Thyroid gland (tissue), 4 donors: ENCODE measurements around the gene MCL1. TPM values are rescaled to one million over a fixed set of nuclear protein-coding genes. Genes with fewer than 3 reads are reported as not detected.
"Not testable (repeated sequence)": the region's sequence is repeated elsewhere in the genome, so short reads cannot be mapped to it uniquely, and the experiment has no call there.

Source experiments
- DNase-seq, 2 donors: peaks; one replicate each; pipeline ENCODE4 v3.0.0-alpha.2; 2019
- H3K27ac ChIP-seq, 3 donors: fragments of 200-600 bp; sonication (generic); 1 replicate in 2 of 3; 2 replicates in 1 of 3; pipeline ENCODE4 v1.5.1; 2016 to 2019; ENCODE audit warnings: mild to moderate bottlenecking in 1 of 3, moderate library complexity in 1 of 3
- H3K27me3 ChIP-seq: fragments of 200-600 bp; sonication (generic); one replicate; pipeline ENCODE4 v1.5.1; 2019
- H3K36me3 ChIP-seq, 2 donors: fragments of 200-600 bp; sonication (generic); one replicate each; pipeline ENCODE4 v1.5.1; 2016 to 2019
- H3K4me1 ChIP-seq, 2 donors: fragments of 200-600 bp; sonication (generic); one replicate each; pipeline ENCODE4 v1.5.1; 2017 to 2019
- H3K4me3 ChIP-seq, 3 donors: fragments of 200-600 bp; sonication (generic); replicated peaks in 1 of 3; 1 replicate in 2 of 3; 2 replicates in 1 of 3; pipeline ENCODE4 v1.5.1; 2016; ENCODE audit warnings: mild to moderate bottlenecking in 1 of 3
- H3K9me3 ChIP-seq: fragments of 200-600 bp; sonication (generic); one replicate; pipeline ENCODE4 v1.5.1; 2017
- POLR2A ChIP-seq, 2 donors: fragments of 450-650 bp; IDR thresholded peaks; one replicate each; pipeline ENCODE4 v1.6.1; 2017; ENCODE audit warnings: antibody characterized with exemption in 2 of 2, mild to moderate bottlenecking in 2 of 2, moderate library complexity in 1 of 2
- WGBS, 2 donors: methylation state at CpG; one replicate each; pipeline ENCODE4 v1.1.5; 2017; 5-methylcytosine and 5-hydroxymethylcytosine counted together
- intact Hi-C: fragments of 100-400 bp; cut with DNase I; formaldehyde crosslinking; loops from one replicate; pipeline ENCODE4 v1.15.1; 2023
- total RNA-seq, 4 donors: library from RNA; depleted of rRNA; stranded (reverse); fragments of >200 nt; gene quantifications; one replicate each; pipeline ENCODE4 v1.2.3, GENCODE V29; 2016
- TF ChIP-seq, protein P1 (sequence below), 6 experiments: fragments of 200-600 bp in 3 of 6; fragments of 450-650 bp in 3 of 6; sonication (generic) in 3 of 6; IDR thresholded peaks; one replicate each; pipeline ENCODE4 v1.5.1; 2016 to 2019; ENCODE audit warnings: antibody characterized with exemption in 6 of 6, mild to moderate bottlenecking in 2 of 6, inconsistent platforms in 1 of 6, moderate library complexity in 1 of 6

MCL1 gene
- total RNA-seq, 4 donors from 2014 or later, result 164 to 313 (median 203) TPM

DNA sequence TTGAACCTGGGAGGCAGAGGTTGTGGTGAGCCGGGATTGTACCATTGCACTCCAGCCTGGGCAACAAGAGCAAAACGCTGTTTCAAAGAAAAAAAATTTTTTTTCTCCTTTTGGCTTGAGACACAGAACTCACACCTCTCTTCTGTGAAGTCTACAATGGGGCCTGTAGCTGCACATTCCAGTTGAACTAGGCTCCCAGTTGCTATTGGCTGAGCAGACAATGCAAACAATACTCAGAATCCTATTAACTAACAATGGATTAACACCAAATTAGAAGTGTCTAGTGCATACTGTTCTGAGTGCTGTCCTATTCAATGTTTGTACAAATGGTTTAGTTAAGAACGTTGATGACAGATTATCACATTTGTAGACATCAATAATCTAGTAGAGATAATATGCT is 17.6 kb upstream of the MCL1 start:
- H3K36me3 ChIP-seq, result peaks cover 7 to 10% of the 10 kb centered on the region in 2 donors
- no peaks in the 10 kb centered on the region for H3K4me1 ChIP-seq
- no peak for DNase-seq
- 74 to 77% methylated on average over 3 of the region's 3 CpGs for WGBS, 2 donors
- H3K27ac ChIP-seq, result no peak overlapping the region
- no peak overlapping the region for H3K4me3 ChIP-seq
- intact Hi-C loops, result no loop called here
- TF ChIP-seq, protein P1, sequence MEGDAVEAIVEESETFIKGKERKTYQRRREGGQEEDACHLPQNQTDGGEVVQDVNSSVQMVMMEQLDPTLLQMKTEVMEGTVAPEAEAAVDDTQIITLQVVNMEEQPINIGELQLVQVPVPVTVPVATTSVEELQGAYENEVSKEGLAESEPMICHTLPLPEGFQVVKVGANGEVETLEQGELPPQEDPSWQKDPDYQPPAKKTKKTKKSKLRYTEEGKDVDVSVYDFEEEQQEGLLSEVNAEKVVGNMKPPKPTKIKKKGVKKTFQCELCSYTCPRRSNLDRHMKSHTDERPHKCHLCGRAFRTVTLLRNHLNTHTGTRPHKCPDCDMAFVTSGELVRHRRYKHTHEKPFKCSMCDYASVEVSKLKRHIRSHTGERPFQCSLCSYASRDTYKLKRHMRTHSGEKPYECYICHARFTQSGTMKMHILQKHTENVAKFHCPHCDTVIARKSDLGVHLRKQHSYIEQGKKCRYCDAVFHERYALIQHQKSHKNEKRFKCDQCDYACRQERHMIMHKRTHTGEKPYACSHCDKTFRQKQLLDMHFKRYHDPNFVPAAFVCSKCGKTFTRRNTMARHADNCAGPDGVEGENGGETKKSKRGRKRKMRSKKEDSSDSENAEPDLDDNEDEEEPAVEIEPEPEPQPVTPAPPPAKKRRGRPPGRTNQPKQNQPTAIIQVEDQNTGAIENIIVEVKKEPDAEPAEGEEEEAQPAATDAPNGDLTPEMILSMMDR (IDR thresholded peaks at IDR 0.05), result no peak
- no peak for TF ChIP-seq POLR2A (IDR thresholded peaks at IDR 0.05)
- no peaks in the 10 kb centered on the region for H3K27me3 ChIP-seq
- no peaks in the 10 kb centered on the region for H3K9me3 ChIP-seq

DNA sequence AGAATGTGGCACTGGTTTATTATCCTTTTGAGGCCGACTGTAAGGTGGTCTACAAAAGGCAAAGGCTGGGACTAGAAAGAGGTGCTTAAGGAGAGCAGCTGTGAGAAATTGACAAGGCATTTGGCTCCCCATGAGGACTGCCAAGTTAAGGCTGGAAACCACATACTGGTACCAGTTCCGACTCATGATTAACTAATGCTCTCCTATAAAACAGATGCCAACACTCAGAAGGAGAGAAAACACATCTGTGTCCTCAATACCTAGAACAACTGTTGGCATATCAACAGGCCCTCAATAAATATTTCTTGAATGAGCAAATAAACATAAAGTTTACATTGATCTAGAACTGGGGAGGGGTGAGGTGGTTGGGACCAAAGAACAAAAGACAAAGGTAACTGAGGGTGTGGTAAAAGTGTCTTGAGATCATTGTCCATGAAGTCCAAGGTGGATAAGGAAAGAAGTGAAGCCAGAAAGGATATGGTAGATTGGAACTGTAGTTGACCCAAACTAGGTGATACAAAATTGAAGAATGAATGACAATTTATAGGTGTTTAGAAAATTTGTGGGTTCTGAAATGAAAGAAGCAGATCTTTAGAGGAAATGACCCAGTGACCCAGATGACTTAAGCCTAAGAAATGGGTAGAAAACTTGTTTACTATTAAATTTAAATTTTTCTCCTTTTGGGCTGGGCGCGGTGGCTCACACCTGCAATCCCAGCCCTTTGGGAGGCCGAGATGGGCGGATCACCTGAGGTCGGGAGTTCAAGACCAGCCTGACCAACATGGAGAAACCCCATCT is 16.9 kb upstream of the MCL1 start:
- Histone ChIP-seq H3K27me3 (no peaks in the 10 kb centered on the region), H3K27ac (no peak overlapping the region), H3K9me3 (no peaks in the 10 kb centered on the region), H3K36me3 (peaks cover 7 to 10% of the 10 kb centered on the region in 2 donors), H3K4me3 (no peak overlapping the region), H3K4me1 (no peaks in the 10 kb centered on the region)
- DNase-seq, result no peak
- intact Hi-C loops, result no loop called here
- no peak for TF ChIP-seq POLR2A (IDR thresholded peaks at IDR 0.05)
- TF ChIP-seq, protein P1 (IDR thresholded peaks at IDR 0.05), result no peak
- 94 to 95% methylated on average over 7 of the region's 7 CpGs for WGBS, 2 donors

DNA sequence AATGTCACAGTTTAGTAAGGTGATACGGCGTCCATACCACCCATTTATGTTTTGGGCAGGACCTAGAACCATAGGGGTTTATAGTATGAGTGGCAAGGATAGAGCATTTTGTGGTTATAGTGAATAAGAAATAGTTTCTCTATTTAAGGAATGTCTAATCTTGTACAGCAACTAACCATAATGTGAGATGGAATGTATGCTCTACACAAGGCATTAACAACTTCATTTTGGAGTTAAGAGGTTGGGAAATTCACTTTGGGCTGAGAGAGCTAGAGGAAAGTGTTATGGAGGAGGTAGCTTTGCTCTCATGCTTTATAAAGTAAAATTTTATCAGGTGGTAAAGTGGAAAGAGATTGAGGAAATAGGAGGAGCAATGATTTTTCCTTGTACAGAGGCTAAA is 3.0 kb upstream of the MCL1 start:
- no peaks in the 10 kb centered on the region for H3K9me3 ChIP-seq
- H3K36me3 ChIP-seq, result peaks cover 0 to 19% of the 10 kb centered on the region in 2 donors
- H3K4me1 ChIP-seq, result peaks cover 8% of the 10 kb centered on the region in 2 donors
- WGBS, 2 donors, result 69 to 96% methylated on average over 2 of the region's 2 CpGs
- DNase-seq, result no peak
- H3K27me3 ChIP-seq, result no peaks in the 10 kb centered on the region
- TF ChIP-seq POLR2A (IDR thresholded peaks at IDR 0.05), result no peak
- TF ChIP-seq, protein P1 (IDR thresholded peaks at IDR 0.05), result no peak
- no peak overlapping the region for H3K4me3 ChIP-seq
- intact Hi-C loops, result no loop called here
- H3K27ac ChIP-seq, result no peak overlapping the region

DNA sequence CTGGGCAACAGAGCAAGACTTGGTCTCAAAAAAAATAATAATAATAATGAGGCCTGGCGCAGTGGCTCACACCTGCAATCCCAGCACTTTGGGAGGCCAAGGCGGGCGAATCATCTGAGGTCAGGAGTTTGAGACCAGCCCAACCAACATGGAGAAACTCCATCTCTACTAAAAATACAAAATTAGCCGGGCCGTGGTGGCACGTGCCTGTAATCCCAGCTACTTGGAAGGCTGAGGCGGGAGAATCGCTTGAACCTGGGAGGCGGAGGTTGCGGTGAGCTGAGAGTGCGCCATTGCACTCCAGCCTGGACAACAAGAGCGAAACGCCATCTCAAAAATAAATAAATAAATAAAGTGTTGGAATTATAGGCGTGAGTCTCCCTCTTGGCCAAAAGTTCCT is 2.6 kb upstream of the MCL1 start:
- DNase-seq, H3K9me3 ChIP-seq, intact Hi-C loops, H3K4me1 ChIP-seq, H3K4me3 ChIP-seq, H3K27ac ChIP-seq, H3K27me3 ChIP-seq: not testable (repeated sequence)
- peaks cover under 1 to 23% of the 10 kb centered on the region in 2 donors for H3K36me3 ChIP-seq
- WGBS, 2 donors, result 97% methylated on average over 14 of the region's 14 CpGs

DNA sequence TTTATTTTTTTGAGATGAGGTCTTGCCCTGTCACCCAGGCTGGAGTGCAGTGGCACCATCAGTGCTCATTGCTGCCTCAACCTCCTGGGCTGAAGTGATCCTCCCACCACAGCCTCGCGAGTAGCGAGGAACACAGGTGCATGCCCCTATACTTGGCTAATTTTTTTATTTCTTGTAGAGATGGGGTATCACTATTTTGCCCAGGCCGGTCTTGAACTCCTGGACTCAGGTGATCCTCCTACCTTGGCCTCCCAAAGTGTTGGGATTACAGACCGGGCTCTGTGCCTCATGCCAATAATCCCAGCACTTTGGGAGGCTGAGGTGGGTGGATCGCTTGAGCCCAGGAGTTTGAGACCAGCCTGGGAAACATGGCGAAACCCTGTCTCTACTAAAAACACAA is 2.0 kb upstream of the MCL1 start:
- not testable (repeated sequence) for DNase-seq

DNA sequence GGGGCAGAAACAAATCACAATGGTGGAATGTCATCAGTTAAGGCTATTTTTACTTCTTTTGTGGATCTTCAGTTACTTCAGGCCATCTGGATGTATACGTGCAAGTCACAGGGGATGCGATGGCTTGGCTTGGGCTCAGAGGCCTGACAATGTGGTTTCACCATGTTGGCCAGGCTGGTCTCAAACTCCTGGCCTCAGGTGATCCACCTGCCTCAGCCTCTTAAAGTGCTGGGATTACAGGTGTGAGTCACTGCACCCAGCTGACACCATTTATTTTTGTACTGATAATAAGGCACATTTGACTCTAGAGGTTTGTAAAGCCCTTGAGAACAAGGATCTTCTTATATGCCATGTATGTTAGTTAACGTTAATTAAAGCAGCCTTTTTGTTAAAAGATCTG is 1.6 kb upstream of the MCL1 start:
- DNase-seq, H3K9me3 ChIP-seq, H3K27me3 ChIP-seq, intact Hi-C loops, H3K4me3 ChIP-seq, H3K4me1 ChIP-seq: not testable (repeated sequence)
- H3K36me3 ChIP-seq, result peaks cover 6 to 33% of the 10 kb centered on the region in 2 donors
- 96 to 98% methylated on average over 3 of the region's 3 CpGs for WGBS, 2 donors
- H3K27ac ChIP-seq, result peak overlapping the region in 1 of 3 donors; percentile 4

More for the DNA sequence above, 2.0 kb upstream of the MCL1 start:
- WGBS, 2 donors, result 96 to 97% methylated on average over 7 of the region's 7 CpGs
- H3K4me3 ChIP-seq, H3K27me3 ChIP-seq, H3K9me3 ChIP-seq, H3K4me1 ChIP-seq, intact Hi-C loops: not testable (repeated sequence)
- Histone ChIP-seq H3K36me3 (peaks cover 5 to 28% of the 10 kb centered on the region in 2 donors), H3K27ac (peak overlapping the region in 1 of 3 donors; percentile 4)
